NCI-H446 (cell line): ENCODE data around the gene ZNF672.
"Not testable (repeated sequence)": the region's sequence is repeated elsewhere in the genome, so short reads cannot be mapped to it uniquely, and the experiment has no call there.

Experiments
- DNase-seq, 2 experiments: peaks; one replicate each; lab custom pipeline; 2025; lab: John Stamatoyannopoulos, UW

The ZNF672 gene

DNA sequence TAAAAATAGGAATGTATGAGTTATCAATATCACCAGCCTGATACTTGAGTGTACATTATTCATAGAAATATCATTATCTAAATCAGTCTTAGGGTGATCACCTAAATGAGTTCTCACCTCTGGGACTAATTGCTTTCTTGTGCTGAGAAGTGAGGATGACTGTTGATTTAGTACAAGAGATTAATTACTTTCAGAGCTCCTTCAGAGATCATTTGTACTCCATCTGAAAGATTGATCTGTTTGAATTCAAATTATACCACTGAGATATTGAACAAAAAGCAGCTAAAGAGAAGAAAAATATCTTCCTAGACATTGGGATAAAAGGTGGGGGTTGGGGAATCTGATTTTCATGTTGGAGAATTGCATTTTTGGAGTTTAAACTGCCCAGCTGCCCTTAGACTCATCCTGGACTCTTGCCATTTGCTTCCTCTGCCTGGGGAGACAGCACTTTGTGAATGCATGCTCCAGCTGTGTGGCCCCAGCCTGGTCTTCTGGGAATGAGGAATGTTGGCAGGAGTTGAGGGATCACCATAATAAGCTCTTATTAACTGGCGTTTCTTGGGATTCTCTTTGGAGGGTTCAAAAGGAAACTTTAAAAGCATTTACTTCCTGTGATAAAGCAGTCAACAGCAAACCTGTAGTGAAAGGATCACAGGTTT is 48.3 kb downstream of the ZNF672 start:
- DNase-seq: peak in 1 of 2 experiments; percentile 32

DNA sequence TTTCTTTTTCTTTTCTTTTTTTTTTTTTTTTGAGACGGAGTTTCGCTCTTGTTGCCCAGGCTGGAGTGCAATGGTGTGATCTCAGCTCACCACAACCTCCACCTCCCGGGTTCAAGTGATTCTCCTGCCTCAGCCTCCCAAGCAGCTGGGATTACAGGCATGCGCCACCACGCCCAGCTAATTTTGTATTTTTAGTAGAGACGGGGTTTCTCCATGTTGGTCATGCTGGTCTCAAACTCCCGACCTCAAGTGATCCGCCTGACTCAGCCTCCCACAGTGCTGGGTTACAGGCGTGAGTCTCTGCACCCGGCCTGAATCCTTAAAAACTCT is 51.9 kb downstream of the ZNF672 start:
- not testable (repeated sequence) for DNase-seq

GRCh38 chr1:248890549-248891498 is 52.8 kb downstream of the ZNF672 start:
- DNase-seq: no peak

DNA sequence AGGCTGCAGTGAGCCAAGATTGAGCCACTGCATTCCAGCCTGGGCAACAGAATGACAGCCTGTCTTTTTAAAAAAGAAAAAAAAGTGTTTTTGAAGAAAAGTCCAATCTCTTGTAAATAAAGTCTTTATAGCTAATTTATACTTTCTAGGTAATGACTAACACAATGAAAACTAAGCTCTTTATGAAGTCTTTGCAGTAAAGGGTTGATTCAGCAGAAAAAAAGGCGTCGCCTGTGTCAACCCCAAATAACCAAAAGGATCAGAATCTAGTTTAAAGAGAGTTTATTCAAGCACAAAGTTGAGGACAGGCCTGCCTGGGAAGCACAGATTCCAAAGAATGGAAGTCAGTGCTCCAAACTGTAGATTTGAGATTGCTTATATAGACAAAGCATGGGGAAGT is 53.7 kb downstream of the ZNF672 start:
- no peak for DNase-seq

- no peak for DNase-seq
Observed at GRCh38 chr1:248892590-248892989, 54.6 kb downstream of the ZNF672 start.

DNA sequence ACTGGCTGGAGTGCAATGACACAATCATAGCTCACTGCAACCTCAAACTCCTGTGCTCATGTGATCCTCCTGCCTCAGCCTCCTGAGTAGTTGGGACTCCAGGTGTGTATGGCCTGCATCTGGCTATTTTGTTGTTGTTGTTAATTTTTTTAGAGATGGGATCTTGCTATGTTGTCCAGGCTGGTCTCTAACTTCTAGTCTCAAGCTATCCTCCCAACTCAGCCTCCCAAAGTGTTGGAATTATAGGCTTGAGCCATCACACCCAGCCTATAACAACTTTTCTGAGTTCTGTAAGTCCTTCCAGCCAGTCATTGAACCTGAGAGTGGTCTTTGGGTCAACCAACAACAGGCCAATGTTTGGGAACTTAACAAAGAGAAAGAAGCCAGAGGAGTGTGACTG is 56.8 kb downstream of the ZNF672 start:
- no peak for DNase-seq

GRCh38 chr1:248897412-248898337 is 59.7 kb downstream of the ZNF672 start:
- DNase-seq: no peak
